Stomach (tissue), 9 donors: ENCODE measurements around the gene GCNT4. TPM values are rescaled to one million over a fixed set of nuclear protein-coding genes. Genes with fewer than 3 reads are reported as not detected.

Source experiments
- DNase-seq, 2 donors: peaks; one replicate each; pipeline versions ENCODE4 v3.0.0 to v3.0.0-alpha.2; 2013 to 2019
- H3K27ac ChIP-seq, 5 donors: fragments of 200-600 bp in 4 of 5; sonication (generic) in 4 of 5; one replicate each; pipeline ENCODE4 v1.5.1; 2013 to 2019; ENCODE audit warnings: mild to moderate bottlenecking in 1 of 5, moderate library complexity in 1 of 5
- H3K27me3 ChIP-seq, 3 donors: fragments of 200-600 bp; sonication (generic); one replicate each; pipeline ENCODE4 v1.5.1; 2017 to 2019; ENCODE audit warnings: mixed run types in 1 of 3
- H3K36me3 ChIP-seq, 4 donors: fragments of 200-600 bp; sonication (generic); 1 replicate in 3 of 4; 2 replicates in 1 of 4; pipeline ENCODE4 v1.5.1; 2016 to 2019
- H3K4me1 ChIP-seq, 4 donors: fragments of 200-600 bp; sonication (generic); one replicate each; pipeline ENCODE4 v1.5.1; 2016 to 2019
- H3K4me3 ChIP-seq, 4 donors: fragments of 200-600 bp; sonication (generic) in 3 of 4; one replicate each; pipeline ENCODE4 v1.5.1; 2016 to 2019; ENCODE audit warnings: mild to moderate bottlenecking in 1 of 4
- H3K9me3 ChIP-seq, 4 donors: fragments of 200-600 bp; sonication (generic); one replicate each; pipeline ENCODE4 v1.5.1; 2016 to 2019
- EP300 ChIP-seq: sonication (generic); formaldehyde crosslinking; IDR thresholded peaks from one replicate; pipeline ENCODE4 v1.6.1; 2017; ENCODE audit warnings: antibody characterized with exemption
- POLR2A ChIP-seq, 4 donors: fragments of 450-650 bp; IDR thresholded peaks; one replicate each; pipeline ENCODE4 v1.6.1; 2016; ENCODE audit warnings: antibody characterized with exemption in 4 of 4, control low read depth in 2 of 4, mild to moderate bottlenecking in 1 of 4, moderate library complexity in 1 of 4
- POLR2AphosphoS5 ChIP-seq, 3 donors: sonication (generic); formaldehyde crosslinking; IDR thresholded peaks; one replicate each; pipeline ENCODE4 v1.6.1; 2016; ENCODE audit warnings: antibody characterized with exemption in 3 of 3
- WGBS, 5 donors: extraction: QIAGEN DNeasy Blood & Tissue Kit in 3 of 5; methylation state at CpG; one replicate each; pipeline versions ENCODE4 v1.1.5 to v1.1.7; 2013 to 2018; 5-methylcytosine and 5-hydroxymethylcytosine counted together
- intact Hi-C: fragments of 100-400 bp; cut with DNase I; formaldehyde crosslinking; loops from one replicate; pipeline ENCODE4 v1.15.1; 2023; ENCODE audit warnings: low total_unique reads
- polyA plus RNA-seq, 3 donors: library from polyadenylated mRNA; stranded (reverse); fragments of 200-250 nt; gene quantifications; one replicate each; pipeline ENCODE4 v1.2.3, GENCODE V29; 2013
- total RNA-seq, 5 donors: library from RNA; depleted of rRNA; stranded (reverse); fragments of >200 nt; gene quantifications; one replicate each; pipeline versions ENCODE4 v1.1.0 to v1.2.3, GENCODE V29; 2014 to 2016
- TF ChIP-seq, protein P1 (sequence below), 7 experiments: fragments of 450-650 bp in 4 of 7; fragments of 200-600 bp in 3 of 7; sonication (generic) in 3 of 7; IDR thresholded peaks; one replicate each; pipeline ENCODE4 v1.5.1; 2016 to 2019; ENCODE audit warnings: antibody characterized with exemption in 7 of 7, control low read depth in 2 of 7, mild to moderate bottlenecking in 1 of 7
- donor health status: healthy with polysubstance abuse.
- donor health status: Bipolar disorder and iron deficiency.
- donor health status: healthy.

GCNT4 gene
- total and polyA plus RNA-seq, 8 donors, result 1.2 to 31.4 (median 3.6) TPM

DNA sequence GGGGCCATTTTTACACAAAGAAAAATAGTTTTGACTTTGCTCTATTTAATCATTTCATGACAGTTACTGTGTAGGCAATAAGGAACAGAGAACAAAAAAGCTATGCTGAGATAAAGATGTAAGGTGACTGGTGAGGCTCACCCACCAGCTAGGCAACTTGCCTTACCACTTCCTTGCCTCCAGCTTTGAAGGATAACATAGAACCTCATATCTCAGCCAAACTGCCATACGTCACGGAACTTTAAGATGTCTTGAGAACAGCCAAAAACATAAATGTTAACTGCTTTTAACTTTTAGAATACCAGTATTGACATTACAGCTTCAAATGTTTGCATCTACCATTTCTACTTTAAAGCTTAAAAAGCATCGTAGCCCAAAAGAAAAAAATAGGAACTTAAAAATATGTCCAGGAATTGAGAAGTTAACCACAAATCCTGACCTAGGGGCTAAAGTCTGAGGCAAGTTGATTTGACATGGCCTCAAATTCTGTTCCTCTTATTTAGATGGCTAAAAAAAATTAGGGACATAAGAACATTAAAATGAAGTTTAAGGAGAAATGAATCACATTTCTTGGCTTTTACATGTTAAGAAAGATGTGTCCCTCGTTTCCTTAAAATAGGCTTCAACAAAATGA, 7.7 kb upstream of the GCNT4 start:
- peak in 1 of 2 donors; percentile 65 for DNase-seq
- Histone ChIP-seq H3K4me3 (no peak overlapping the region), H3K9me3 (no peaks in the 10 kb centered on the region), H3K27ac (no peak overlapping the region), H3K27me3 (no peaks in the 10 kb centered on the region), H3K36me3 (no peaks in the 10 kb centered on the region), H3K4me1 (peaks cover 0 to under 1% (median under 1%) of the 10 kb centered on the region in 4 donors)
- no peak for TF ChIP-seq POLR2A (IDR thresholded peaks at IDR 0.05)
- TF ChIP-seq, protein P1, sequence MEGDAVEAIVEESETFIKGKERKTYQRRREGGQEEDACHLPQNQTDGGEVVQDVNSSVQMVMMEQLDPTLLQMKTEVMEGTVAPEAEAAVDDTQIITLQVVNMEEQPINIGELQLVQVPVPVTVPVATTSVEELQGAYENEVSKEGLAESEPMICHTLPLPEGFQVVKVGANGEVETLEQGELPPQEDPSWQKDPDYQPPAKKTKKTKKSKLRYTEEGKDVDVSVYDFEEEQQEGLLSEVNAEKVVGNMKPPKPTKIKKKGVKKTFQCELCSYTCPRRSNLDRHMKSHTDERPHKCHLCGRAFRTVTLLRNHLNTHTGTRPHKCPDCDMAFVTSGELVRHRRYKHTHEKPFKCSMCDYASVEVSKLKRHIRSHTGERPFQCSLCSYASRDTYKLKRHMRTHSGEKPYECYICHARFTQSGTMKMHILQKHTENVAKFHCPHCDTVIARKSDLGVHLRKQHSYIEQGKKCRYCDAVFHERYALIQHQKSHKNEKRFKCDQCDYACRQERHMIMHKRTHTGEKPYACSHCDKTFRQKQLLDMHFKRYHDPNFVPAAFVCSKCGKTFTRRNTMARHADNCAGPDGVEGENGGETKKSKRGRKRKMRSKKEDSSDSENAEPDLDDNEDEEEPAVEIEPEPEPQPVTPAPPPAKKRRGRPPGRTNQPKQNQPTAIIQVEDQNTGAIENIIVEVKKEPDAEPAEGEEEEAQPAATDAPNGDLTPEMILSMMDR (IDR thresholded peaks at IDR 0.05), result no peak
- no peak for TF ChIP-seq EP300
- TF ChIP-seq POLR2AphosphoS5 (IDR thresholded peaks at IDR 0.05), result no peak
- intact Hi-C loops, result no loop called here
- WGBS, 5 donors, result 75 to 82% (median 81%) methylated on average over 4 of the region's 4 CpGs

DNA sequence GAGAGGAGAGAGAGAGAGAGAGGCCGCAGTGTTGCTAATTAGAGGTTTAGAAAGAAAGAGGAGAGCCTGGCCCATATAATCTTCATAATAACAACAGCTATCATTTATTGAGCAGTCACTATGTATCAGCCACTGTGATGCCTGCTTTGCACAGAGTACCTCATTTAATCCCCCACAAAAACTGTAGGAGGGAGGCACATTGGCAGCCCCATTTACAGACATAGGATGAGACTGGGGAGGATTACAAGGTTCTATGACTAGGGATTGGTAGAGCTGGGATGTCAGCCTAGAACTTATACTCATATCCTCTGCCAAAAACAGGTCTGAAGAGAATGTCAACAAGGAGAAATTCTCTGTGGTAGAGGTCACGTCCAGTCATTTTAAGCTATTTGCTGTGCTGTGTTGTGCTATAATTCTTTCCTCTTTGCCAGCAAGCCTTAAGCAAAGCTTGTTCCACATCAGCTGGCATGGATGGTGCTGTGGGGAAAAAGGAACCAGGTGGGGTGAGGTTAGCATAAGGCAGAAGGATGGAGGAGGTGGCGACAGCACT, 6.7 kb upstream of the GCNT4 start:
- H3K4me3 ChIP-seq, result no peak overlapping the region
- H3K36me3 ChIP-seq, result no peaks in the 10 kb centered on the region
- intact Hi-C loops, result no loop called here
- H3K4me1 ChIP-seq, result peaks cover 0 to 10% (median 7%) of the 10 kb centered on the region in 4 donors
- no peak for DNase-seq
- TF ChIP-seq, protein P1 (IDR thresholded peaks at IDR 0.05), result no peak
- no peak for TF ChIP-seq EP300
- no peak for TF ChIP-seq POLR2A (IDR thresholded peaks at IDR 0.05)
- TF ChIP-seq POLR2AphosphoS5 (IDR thresholded peaks at IDR 0.05), result no peak
- no peaks in the 10 kb centered on the region for H3K9me3 ChIP-seq
- H3K27ac ChIP-seq, result no peak overlapping the region
- H3K27me3 ChIP-seq, result peaks cover 0 to 5% (median 0%) of the 10 kb centered on the region in 3 donors
- 67 to 85% (median 70%) methylated on average over 3 of the region's 3 CpGs for WGBS, 5 donors

GRCh38 chr5:75057561-75057960, 5.2 kb upstream of the GCNT4 start:
- H3K4me1 ChIP-seq, result peaks cover 0 to 14% (median 13%) of the 10 kb centered on the region in 4 donors
- no peak for DNase-seq
- TF ChIP-seq, protein P1 (IDR thresholded peaks at IDR 0.05), result no peak
- TF ChIP-seq POLR2AphosphoS5 (IDR thresholded peaks at IDR 0.05) (no peak), EP300 (no peak), POLR2A (IDR thresholded peaks at IDR 0.05) (no peak)
- H3K36me3 ChIP-seq, result no peaks in the 10 kb centered on the region
- intact Hi-C loops, result no loop called here
- peaks cover 0 to 20% (median 0%) of the 10 kb centered on the region in 3 donors for H3K27me3 ChIP-seq
- H3K27ac ChIP-seq, result no peak overlapping the region
- no peaks in the 10 kb centered on the region for H3K9me3 ChIP-seq
- WGBS, 5 donors, result 33 to 52% (median 45%) methylated on average over 2 of the region's 2 CpGs
- H3K4me3 ChIP-seq, result no peak overlapping the region

DNA sequence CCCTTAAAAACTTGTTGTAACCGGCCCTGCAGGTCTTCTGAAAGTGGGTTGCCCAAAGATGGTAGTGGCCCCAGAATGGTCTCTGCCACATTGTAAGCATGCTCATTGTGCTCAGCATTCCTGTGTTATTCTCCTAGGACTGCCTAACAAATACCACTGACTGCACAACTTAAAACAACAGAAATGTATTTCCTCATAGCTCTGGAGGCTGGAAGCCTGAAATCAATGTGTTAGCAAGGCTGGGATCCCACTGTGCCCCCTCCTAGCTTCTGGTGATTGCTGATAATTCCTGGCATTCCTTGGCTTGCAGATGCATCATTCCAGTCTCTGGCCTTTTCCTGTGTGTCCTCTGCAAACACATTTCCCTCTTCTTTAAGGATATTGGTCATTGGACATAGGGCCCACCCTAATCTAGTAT, 3.4 kb upstream of the GCNT4 start:
- WGBS, 5 donors, result 71 to 100% (median 93%) methylated on average over 1 of the region's 1 CpG
- Histone ChIP-seq H3K27me3 (peaks cover 0 to 23% (median 0%) of the 10 kb centered on the region in 3 donors), H3K36me3 (no peaks in the 10 kb centered on the region), H3K4me1 (peaks cover 3 to 29% (median 27%) of the 10 kb centered on the region in 4 donors), H3K27ac (no peak overlapping the region), H3K9me3 (no peaks in the 10 kb centered on the region), H3K4me3 (no peak overlapping the region)
- DNase-seq, result no peak
- intact Hi-C loops, result no loop called here
- TF ChIP-seq POLR2A (IDR thresholded peaks at IDR 0.05) (no peak), POLR2AphosphoS5 (IDR thresholded peaks at IDR 0.05) (no peak), EP300 (no peak)
- TF ChIP-seq, protein P1 (IDR thresholded peaks at IDR 0.05), result no peak
